WTC11 (cell line): Measurements from ENCODE around the gene INTU. TPM values are rescaled to one million over a fixed set of nuclear protein-coding genes. Genes with fewer than 3 reads are reported as not detected.
A peak's percentile ranks its signal among the peaks of the same experiment; 100 is the strongest.
"Not testable (repeated sequence)": the region's sequence is repeated elsewhere in the genome, so short reads cannot be mapped to it uniquely, and the experiment has no call there.

Experiments used
- ATAC-seq: fragments of 200-7000 bp; cut with Tn5 transposase; 2 replicates; pipeline ENCODE4 v1.10.0; 2021; ENCODE audit warnings: mild to moderate bottlenecking, moderate library complexity
- CTCF ChIA-PET: fragments of 300-600 bp; sonication (Branson Sonifier 250); formaldehyde crosslinking; loops from one replicate; lab custom pipeline; 2021; ENCODE audit warnings: antibody characterized with exemption; lab: Charles Lee
- POLR2A ChIA-PET: fragments of 350-600 bp; sonication (Branson Sonifier 250); formaldehyde crosslinking; loops from one replicate; lab custom pipeline; 2021; ENCODE audit warnings: antibody characterized with exemption; lab: Charles Lee
- DNase-seq: peaks from one replicate; pipeline ENCODE4 v3.0.0; 2021; ENCODE audit warnings: low spot score
- H3K27ac Mint-ChIP-seq: 2 replicates; pipeline ENCODE4 v1.8.0; 2021; ENCODE audit warnings: mixed read lengths
- H3K27me3 Mint-ChIP-seq: 2 replicates; pipeline ENCODE4 v1.8.0; 2021; ENCODE audit warnings: low read depth, mild to moderate bottlenecking, moderate library complexity, mixed read lengths
- H3K36me3 Mint-ChIP-seq: 2 replicates; pipeline ENCODE4 v1.8.0; 2021; ENCODE audit warnings: mixed read lengths
- H3K4me1 Mint-ChIP-seq: 2 replicates; pipeline ENCODE4 v1.8.0; 2022; ENCODE audit warnings: mixed read lengths
- H3K4me3 Mint-ChIP-seq: 2 replicates; pipeline ENCODE4 v1.8.0; 2021; ENCODE audit warnings: mild to moderate bottlenecking, moderate library complexity, mixed read lengths
- H3K9me3 Mint-ChIP-seq: 2 replicates; pipeline ENCODE4 v1.8.0; 2021; ENCODE audit warnings: mixed read lengths
- ATF1 ChIP-seq: sonication (generic); formaldehyde crosslinking; IDR thresholded peaks from 2 replicates; pipeline ENCODE4 v1.8.1; 2023; ENCODE audit warnings: mild to moderate bottlenecking, moderate library complexity, missing genetic modification reagents
- CREB1 ChIP-seq: sonication (generic); formaldehyde crosslinking; IDR thresholded peaks from 2 replicates; pipeline ENCODE4 v1.8.0; 2023; ENCODE audit warnings: mild to moderate bottlenecking, missing genetic modification reagents
- CREM ChIP-seq: sonication (generic); formaldehyde crosslinking; IDR thresholded peaks from 2 replicates; pipeline ENCODE4 v1.8.1; 2022; ENCODE audit warnings: mild to moderate bottlenecking, missing genetic modification reagents, moderate library complexity
- ELF4 ChIP-seq: sonication (generic); formaldehyde crosslinking; IDR thresholded peaks from 2 replicates; pipeline ENCODE4 v1.8.1; 2022; ENCODE audit warnings: low read depth, mild to moderate bottlenecking, moderate library complexity, missing genetic modification reagents
- FOXK1 ChIP-seq: sonication (generic); formaldehyde crosslinking; IDR thresholded peaks from 2 replicates; pipeline ENCODE4 v1.8.0; 2022; ENCODE audit warnings: mild to moderate bottlenecking, moderate library complexity, missing genetic modification reagents
- FOXP1 ChIP-seq: sonication (generic); formaldehyde crosslinking; IDR thresholded peaks from 2 replicates; pipeline ENCODE4 v1.8.0; 2022; ENCODE audit warnings: missing genetic modification reagents, mild to moderate bottlenecking, moderate library complexity, borderline replicate concordance
- GABPB1 ChIP-seq: sonication (generic); formaldehyde crosslinking; IDR thresholded peaks from 2 replicates; pipeline ENCODE4 v1.8.1; 2023; ENCODE audit warnings: mild to moderate bottlenecking, missing genetic modification reagents
- MYBL2 ChIP-seq: sonication (generic); formaldehyde crosslinking; IDR thresholded peaks from 2 replicates; pipeline ENCODE4 v1.8.1; 2023; ENCODE audit warnings: mild to moderate bottlenecking, moderate library complexity, missing genetic modification reagents
- NFATC4 ChIP-seq: fragments of 250-450 bp; sonication (Bioruptor Pico); IDR thresholded peaks from 2 replicates; pipeline ENCODE4 v1.9.0; 2021; ENCODE audit warnings: mild to moderate bottlenecking
- OVOL2 ChIP-seq: fragments of 250-450 bp; sonication (Bioruptor Pico); IDR thresholded peaks from 2 replicates; pipeline ENCODE4 v1.9.0; 2021; ENCODE audit warnings: mild to moderate bottlenecking, borderline replicate concordance
- PRRX2 ChIP-seq: fragments of 250-450 bp; sonication (Bioruptor Pico); IDR thresholded peaks from 2 replicates; pipeline ENCODE4 v1.8.0; 2021; ENCODE audit warnings: mild to moderate bottlenecking
- TEAD1 ChIP-seq: sonication (generic); formaldehyde crosslinking; IDR thresholded peaks from 2 replicates; pipeline ENCODE4 v1.8.0; 2022; ENCODE audit warnings: mild to moderate bottlenecking, missing genetic modification reagents
- TEAD4 ChIP-seq: sonication (generic); formaldehyde crosslinking; IDR thresholded peaks from 2 replicates; pipeline ENCODE4 v1.8.0; 2022; ENCODE audit warnings: mild to moderate bottlenecking, missing genetic modification reagents
- ZNF396 ChIP-seq: fragments of 250-450 bp; sonication (Bioruptor Pico); IDR thresholded peaks from 2 replicates; pipeline ENCODE4 v1.8.0; 2021; ENCODE audit warnings: mild to moderate bottlenecking, moderate library complexity, borderline replicate concordance
- ZNF416 ChIP-seq: fragments of 250-450 bp; sonication (Bioruptor Pico); IDR thresholded peaks from 2 replicates; pipeline ENCODE4 v1.9.0; 2021; ENCODE audit warnings: mild to moderate bottlenecking, inconsistent platforms
- total RNA-seq: library from RNA; stranded (reverse); gene quantifications from 3 replicates; pipeline ENCODE4 v1.2.3, GENCODE V29; 2021
- TF ChIP-seq, protein P1 (sequence below): fragments of 250-450 bp; sonication (Bioruptor Pico); IDR thresholded peaks from 2 replicates; pipeline ENCODE4 v1.8.0; 2021; ENCODE audit warnings: mild to moderate bottlenecking
- TF ChIP-seq, protein P2 (sequence below): sonication (generic); formaldehyde crosslinking; IDR thresholded peaks from 2 replicates; pipeline ENCODE4 v1.8.0; 2022; ENCODE audit warnings: mild to moderate bottlenecking, missing genetic modification reagents
- TF ChIP-seq, protein P3 (sequence below): sonication (generic); formaldehyde crosslinking; IDR thresholded peaks from 2 replicates; pipeline ENCODE4 v1.8.0; 2023; ENCODE audit warnings: mild to moderate bottlenecking, missing genetic modification reagents

The INTU gene
- total RNA-seq, 1 experiment from 2014 or later = 15.0 TPM

DNA sequence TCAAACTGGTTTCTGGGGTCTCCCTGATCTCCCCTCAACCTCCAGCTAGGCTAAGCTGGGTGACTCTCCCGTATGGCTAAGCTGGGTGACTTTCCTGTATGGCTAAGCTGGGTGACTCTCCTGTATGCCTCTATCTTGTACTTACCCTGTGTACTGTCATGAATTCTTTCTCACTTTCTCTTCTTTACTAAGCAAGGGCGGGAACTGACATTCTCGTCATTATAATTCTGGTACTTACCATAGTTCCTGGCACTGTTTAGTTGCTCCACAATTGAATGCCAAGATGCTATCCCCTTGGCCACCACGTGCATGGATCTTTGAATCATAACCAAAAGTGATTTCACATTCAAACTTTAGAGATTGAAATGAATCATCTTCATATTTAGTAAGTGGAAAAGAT, 8.8 kb downstream of the INTU start (continued):
- no peak for TF ChIP-seq TEAD1
- no peak for TF ChIP-seq CREB1
- TF ChIP-seq, protein P1, sequence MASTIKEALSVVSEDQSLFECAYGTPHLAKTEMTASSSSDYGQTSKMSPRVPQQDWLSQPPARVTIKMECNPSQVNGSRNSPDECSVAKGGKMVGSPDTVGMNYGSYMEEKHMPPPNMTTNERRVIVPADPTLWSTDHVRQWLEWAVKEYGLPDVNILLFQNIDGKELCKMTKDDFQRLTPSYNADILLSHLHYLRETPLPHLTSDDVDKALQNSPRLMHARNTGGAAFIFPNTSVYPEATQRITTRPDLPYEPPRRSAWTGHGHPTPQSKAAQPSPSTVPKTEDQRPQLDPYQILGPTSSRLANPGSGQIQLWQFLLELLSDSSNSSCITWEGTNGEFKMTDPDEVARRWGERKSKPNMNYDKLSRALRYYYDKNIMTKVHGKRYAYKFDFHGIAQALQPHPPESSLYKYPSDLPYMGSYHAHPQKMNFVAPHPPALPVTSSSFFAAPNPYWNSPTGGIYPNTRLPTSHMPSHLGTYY (CRISPR knock-in tag) = no peak

DNA sequence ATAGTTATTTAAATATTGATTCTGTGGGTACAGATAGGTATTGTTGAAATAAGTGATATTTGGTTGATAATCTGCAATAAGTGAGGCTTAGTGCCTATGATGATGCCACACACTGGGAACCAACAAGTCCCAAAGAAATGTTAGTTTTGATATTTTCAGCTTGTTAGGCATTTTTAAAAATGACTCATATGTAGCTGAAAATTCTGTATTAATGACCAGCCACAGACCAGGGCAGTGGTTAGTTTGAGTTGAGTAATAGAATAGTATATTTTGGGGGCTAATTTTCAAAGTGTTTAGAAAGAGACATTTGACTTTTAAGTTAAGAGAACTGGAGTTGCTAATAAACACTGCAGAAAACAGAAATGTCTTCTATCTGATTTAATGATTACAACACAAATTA, 9.4 kb downstream of the INTU start:
- H3K27me3 Mint-ChIP-seq = no peaks in the 10 kb centered on the region
- DNase-seq (no peak), ATAC-seq (no peak)
- H3K27ac Mint-ChIP-seq = no peak overlapping the region
- H3K9me3 Mint-ChIP-seq = peaks cover 4% of the 10 kb centered on the region
- no peaks in the 10 kb centered on the region for H3K4me1 Mint-ChIP-seq
- TF ChIP-seq MYBL2 (CRISPR knock-in tag) (no peak), TEAD4 (no peak), NFATC4 (CRISPR knock-in tag) (no peak), ELF4 (CRISPR knock-in tag) (no peak), ZNF416 (CRISPR knock-in tag) (no peak), ATF1 (CRISPR knock-in tag) (no peak), PRRX2 (no peak)
- TF ChIP-seq, all 79 proteins: peak for 0
- Mint-ChIP-seq H3K4me3 (no peak overlapping the region), H3K36me3 (peaks cover 27% of the 10 kb centered on the region)
- CTCF ChIA-PET = no interaction called here
- POLR2A ChIA-PET = no interaction called here

DNA sequence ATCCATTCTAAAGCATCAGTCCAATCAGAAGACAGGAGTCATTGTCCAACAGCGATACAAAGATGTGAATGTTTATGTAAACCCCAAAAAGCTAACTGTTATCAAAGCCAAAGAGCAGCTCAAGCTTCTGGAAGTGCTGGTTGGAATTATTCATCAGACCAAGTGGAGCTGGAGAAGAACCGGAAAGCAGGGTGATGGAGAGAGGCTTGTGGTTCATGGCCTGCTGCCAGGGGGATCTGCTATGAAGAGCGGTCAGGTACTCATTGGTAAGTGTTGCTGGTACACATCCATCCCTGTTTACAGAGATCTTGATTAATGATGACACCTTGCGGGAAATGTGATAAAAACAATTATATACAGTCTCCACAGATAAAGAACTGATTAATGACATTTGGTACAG, 11.0 kb downstream of the INTU start:
- DNase-seq = no peak
- peaks cover 6% of the 10 kb centered on the region for H3K9me3 Mint-ChIP-seq
- no peaks in the 10 kb centered on the region for H3K4me1 Mint-ChIP-seq
- CTCF ChIA-PET = no interaction called here
- ATAC-seq = no peak
- peaks cover 30% of the 10 kb centered on the region for H3K36me3 Mint-ChIP-seq
- POLR2A ChIA-PET = no interaction called here
- H3K27me3 Mint-ChIP-seq = no peaks in the 10 kb centered on the region
- no peak for TF ChIP-seq FOXP1 (CRISPR knock-in tag)
- TF ChIP-seq OVOL2 (CRISPR knock-in tag) = no peak
- H3K4me3 Mint-ChIP-seq = no peak overlapping the region
- no peak overlapping the region for H3K27ac Mint-ChIP-seq

DNA sequence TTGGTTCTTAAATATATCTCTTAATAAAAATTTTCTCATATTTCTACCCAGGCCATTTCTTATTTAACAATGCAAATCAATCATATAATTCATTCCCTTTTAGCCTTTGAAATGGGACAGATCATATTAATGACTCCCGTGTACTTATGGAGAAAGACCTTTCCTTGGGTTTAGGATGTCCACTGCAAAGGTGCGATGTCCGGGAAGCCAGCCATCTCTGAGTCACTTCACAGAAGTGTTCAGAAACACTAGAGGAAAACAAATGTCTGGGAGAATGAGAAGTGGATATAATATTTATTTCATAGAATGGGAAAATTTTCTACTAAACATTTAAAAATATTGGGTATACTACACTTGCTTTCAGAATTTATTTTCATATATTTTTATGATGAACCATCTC, 15.3 kb downstream of the INTU start:
- TF ChIP-seq ZNF396 (CRISPR knock-in tag) (no peak), NFATC4 (CRISPR knock-in tag) (no peak), CREM (CRISPR knock-in tag) (no peak), GABPB1 (CRISPR knock-in tag) (no peak)
- ChIA-PET CTCF (no interaction called here), POLR2A (no interaction called here)
- no peak for ATAC-seq
- Mint-ChIP-seq H3K27me3 (no peaks in the 10 kb centered on the region), H3K27ac (no peak overlapping the region), H3K36me3 (peaks cover 35% of the 10 kb centered on the region), H3K9me3 (peaks cover 6% of the 10 kb centered on the region), H3K4me1 (no peaks in the 10 kb centered on the region), H3K4me3 (no peak overlapping the region)
- no peak for DNase-seq

DNA sequence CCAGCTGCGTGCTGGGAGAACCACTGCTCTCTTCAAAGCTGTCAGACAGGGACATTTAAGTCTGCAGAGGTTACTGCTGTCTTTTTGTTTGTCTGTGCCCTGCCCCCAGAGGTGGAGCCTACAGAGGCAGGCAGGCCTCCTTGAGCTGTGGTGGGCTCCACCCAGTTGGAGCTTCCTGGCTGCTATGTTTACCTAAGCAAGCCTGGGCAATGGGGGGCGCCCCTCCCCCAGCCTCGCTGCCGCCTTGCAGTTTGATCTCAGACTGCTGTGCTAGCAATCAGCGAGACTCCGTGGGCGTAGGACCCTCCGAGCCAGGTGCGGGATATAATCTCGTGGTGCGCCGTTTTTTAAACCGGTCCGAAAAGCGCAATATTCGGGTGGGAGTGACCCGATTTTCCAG, 22.8 kb downstream of the INTU start:
- DNase-seq = peak; percentile 45
- H3K9me3 Mint-ChIP-seq, CTCF ChIA-PET, H3K27me3 Mint-ChIP-seq, ATAC-seq: not testable (repeated sequence)
- POLR2A ChIA-PET = interaction anchor here (0.7 kb wide), 1 partner anchor 1140 kb away, joined by 3 read pairs; no protein-coding TSS in a partner anchor
- H3K4me1 Mint-ChIP-seq = peaks cover 18% of the 10 kb centered on the region
- H3K36me3 Mint-ChIP-seq = peaks cover 21% of the 10 kb centered on the region
- TF ChIP-seq, protein P2, sequence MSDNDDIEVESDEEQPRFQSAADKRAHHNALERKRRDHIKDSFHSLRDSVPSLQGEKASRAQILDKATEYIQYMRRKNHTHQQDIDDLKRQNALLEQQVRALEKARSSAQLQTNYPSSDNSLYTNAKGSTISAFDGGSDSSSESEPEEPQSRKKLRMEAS (CRISPR knock-in tag) = peak; percentile 20; the same call in 1 of the 2 replicates
- TF ChIP-seq FOXK1 = peak; percentile 65; the same call in 1 of the 2 replicates
- TF ChIP-seq, protein P3, sequence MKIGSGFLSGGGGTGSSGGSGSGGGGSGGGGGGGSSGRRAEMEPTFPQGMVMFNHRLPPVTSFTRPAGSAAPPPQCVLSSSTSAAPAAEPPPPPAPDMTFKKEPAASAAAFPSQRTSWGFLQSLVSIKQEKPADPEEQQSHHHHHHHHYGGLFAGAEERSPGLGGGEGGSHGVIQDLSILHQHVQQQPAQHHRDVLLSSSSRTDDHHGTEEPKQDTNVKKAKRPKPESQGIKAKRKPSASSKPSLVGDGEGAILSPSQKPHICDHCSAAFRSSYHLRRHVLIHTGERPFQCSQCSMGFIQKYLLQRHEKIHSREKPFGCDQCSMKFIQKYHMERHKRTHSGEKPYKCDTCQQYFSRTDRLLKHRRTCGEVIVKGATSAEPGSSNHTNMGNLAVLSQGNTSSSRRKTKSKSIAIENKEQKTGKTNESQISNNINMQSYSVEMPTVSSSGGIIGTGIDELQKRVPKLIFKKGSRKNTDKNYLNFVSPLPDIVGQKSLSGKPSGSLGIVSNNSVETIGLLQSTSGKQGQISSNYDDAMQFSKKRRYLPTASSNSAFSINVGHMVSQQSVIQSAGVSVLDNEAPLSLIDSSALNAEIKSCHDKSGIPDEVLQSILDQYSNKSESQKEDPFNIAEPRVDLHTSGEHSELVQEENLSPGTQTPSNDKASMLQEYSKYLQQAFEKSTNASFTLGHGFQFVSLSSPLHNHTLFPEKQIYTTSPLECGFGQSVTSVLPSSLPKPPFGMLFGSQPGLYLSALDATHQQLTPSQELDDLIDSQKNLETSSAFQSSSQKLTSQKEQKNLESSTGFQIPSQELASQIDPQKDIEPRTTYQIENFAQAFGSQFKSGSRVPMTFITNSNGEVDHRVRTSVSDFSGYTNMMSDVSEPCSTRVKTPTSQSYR = 0 out of 2 replicates have a peak, but pooled peaks have one; percentile 48
- TF ChIP-seq FOXP1 (CRISPR knock-in tag) = peak; percentile 32; the same call in 1 of the 2 replicates
- H3K27ac Mint-ChIP-seq = peak overlapping the region; percentile 99
- H3K4me3 Mint-ChIP-seq = peak overlapping the region; percentile 87
